Measurements from ENCODE around the gene NFASC.

DNA sequence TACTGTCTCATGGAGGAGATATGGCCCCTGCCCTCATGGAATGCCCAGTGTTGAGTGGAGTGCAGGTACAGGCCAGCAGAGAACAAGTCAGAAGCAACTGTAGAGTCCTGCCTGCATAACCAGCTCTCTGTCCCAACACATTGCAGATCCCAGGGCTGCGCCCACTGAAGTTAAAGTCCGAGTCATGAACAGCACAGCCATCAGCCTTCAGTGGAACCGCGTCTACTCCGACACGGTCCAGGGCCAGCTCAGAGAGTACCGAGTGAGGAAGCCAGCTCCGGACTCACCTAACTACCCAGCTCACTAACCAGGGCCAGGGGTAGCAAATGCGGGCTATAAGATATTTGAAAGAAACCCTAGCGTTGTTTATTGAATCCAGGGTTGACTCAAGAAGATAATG lies 113.2 kb downstream of the NFASC start:
- TF ChIP-seq POLR2A (IDR thresholded peaks at IDR 0.05): no peak
- TF ChIP-seq, protein P1, sequence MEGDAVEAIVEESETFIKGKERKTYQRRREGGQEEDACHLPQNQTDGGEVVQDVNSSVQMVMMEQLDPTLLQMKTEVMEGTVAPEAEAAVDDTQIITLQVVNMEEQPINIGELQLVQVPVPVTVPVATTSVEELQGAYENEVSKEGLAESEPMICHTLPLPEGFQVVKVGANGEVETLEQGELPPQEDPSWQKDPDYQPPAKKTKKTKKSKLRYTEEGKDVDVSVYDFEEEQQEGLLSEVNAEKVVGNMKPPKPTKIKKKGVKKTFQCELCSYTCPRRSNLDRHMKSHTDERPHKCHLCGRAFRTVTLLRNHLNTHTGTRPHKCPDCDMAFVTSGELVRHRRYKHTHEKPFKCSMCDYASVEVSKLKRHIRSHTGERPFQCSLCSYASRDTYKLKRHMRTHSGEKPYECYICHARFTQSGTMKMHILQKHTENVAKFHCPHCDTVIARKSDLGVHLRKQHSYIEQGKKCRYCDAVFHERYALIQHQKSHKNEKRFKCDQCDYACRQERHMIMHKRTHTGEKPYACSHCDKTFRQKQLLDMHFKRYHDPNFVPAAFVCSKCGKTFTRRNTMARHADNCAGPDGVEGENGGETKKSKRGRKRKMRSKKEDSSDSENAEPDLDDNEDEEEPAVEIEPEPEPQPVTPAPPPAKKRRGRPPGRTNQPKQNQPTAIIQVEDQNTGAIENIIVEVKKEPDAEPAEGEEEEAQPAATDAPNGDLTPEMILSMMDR (IDR thresholded peaks at IDR 0.05): no peak

Data from adrenal gland (tissue), 5 donors.